Lower leg skin (tissue), 4 donors: Measurements from ENCODE around the gene CTXN2. TPM values are rescaled to one million over a fixed set of nuclear protein-coding genes. Genes with fewer than 3 reads are reported as not detected.

Experiments used
- DNase-seq, 2 donors: peaks; one replicate each; pipeline ENCODE4 v3.0.0-alpha.2; 2019; ENCODE audit warnings: low spot score in 2 of 2
- H3K4me3 ChIP-seq: fragments of 200-600 bp; sonication (generic); 2 replicates; pipeline ENCODE4 v1.5.1; 2017; ENCODE audit warnings: mild to moderate bottlenecking, low read depth; ENCODE audit not compliant: poor library complexity, severe bottlenecking
- CTCF ChIP-seq, 3 donors: fragments of 450-650 bp; IDR thresholded peaks; one replicate each; pipeline ENCODE4 v1.5.1; 2016; ENCODE audit warnings: antibody characterized with exemption in 3 of 3, mild to moderate bottlenecking in 3 of 3, moderate library complexity in 2 of 3
- POLR2A ChIP-seq, 2 donors: fragments of 450-650 bp; IDR thresholded peaks; one replicate each; pipeline ENCODE4 v1.6.1; 2016 to 2017; ENCODE audit warnings: antibody characterized with exemption in 2 of 2, mild to moderate bottlenecking in 1 of 2, moderate library complexity in 1 of 2
- WGBS, 2 donors: methylation state at CpG; one replicate each; pipeline ENCODE4 v1.1.5; 2018; 5-methylcytosine and 5-hydroxymethylcytosine counted together
- intact Hi-C: fragments of 100-400 bp; cut with DNase I; formaldehyde crosslinking; loops from one replicate; pipeline ENCODE4 v1.15.0; 2023; ENCODE audit warnings: low total_unique reads
- total RNA-seq, 4 donors: library from RNA; depleted of rRNA; stranded (reverse); fragments of >200 nt; gene quantifications; one replicate each; pipeline ENCODE4 v1.1.0, GENCODE V29; 2016

The CTXN2 gene
- total RNA-seq, result not detected

GRCh38 chr15:48191574-48192225 lies at the start of gene CTXN2:
Gene CTXN2, plus strand, starts transcription at chr15:48191665. Its CDS starts 9,636 bp downstream, at chr15:48201301.
- no peak for DNase-seq
- 8 to 14% methylated on average over 31 of the region's 31 CpGs for WGBS, 2 donors
- H3K4me3 ChIP-seq, result no peak within 1 kb of the TSS
- TF ChIP-seq CTCF (IDR thresholded peaks at IDR 0.05), result no peak
- no peak for TF ChIP-seq POLR2A (IDR thresholded peaks at IDR 0.05)
- intact Hi-C loops, result no loop called here

DNA sequence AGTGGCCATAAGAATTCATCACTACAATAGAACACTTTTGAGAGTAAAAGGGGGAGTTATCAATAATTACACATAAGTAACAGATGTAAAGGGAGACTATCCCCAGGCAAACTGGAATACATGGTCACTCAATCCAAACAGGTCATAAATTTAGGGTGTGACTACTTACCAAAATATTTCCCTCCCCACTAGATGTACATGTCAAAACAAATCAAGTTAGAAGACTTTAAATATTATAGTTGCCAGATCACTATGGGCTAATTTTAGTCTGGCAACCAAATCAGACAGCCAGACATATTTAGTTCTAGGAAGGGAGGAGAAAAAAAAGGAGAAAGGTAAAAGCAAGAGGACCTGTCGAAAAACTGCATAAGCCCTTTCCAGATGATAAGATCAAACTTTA lies 47.6 kb upstream of the CTXN2 start:
- TF ChIP-seq POLR2A (IDR thresholded peaks at IDR 0.05) (no peak), CTCF (IDR thresholded peaks at IDR 0.05) (no peak)
- no peak for DNase-seq
- 56 to 63% methylated on average over 1 of the region's 1 CpG for WGBS, 2 donors
- no peak overlapping the region for H3K4me3 ChIP-seq
- intact Hi-C loops, result no loop called here

GRCh38 chr15:48144889-48145288 lies 46.6 kb upstream of the CTXN2 start:
- H3K4me3 ChIP-seq, result no peak overlapping the region
- DNase-seq, result no peak
- 52 to 55% methylated on average over 1 of the region's 1 CpG for WGBS, 2 donors
- intact Hi-C loops, result no loop called here
- TF ChIP-seq CTCF (IDR thresholded peaks at IDR 0.05), result no peak
- no peak for TF ChIP-seq POLR2A (IDR thresholded peaks at IDR 0.05)

DNA sequence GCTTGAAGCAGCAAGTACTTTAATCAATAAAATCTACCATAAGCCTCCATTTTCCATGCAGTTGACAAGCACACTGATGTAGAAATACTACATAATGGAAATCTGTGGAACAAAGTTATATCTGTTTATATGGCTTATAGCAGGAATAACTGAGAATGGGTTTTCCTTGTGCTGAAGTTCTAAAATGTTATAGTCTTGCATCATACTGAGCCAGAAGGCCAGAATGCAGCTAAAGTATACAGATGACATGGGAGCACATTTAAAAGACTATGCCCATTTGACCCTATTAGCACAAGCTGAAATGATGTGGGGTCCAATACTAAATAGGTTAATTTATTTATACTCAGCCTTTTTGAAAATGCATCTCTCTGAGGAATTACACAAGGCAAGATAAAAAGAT lies 45.5 kb upstream of the CTXN2 start:
- no peak for DNase-seq
- TF ChIP-seq CTCF (IDR thresholded peaks at IDR 0.05) (no peak), POLR2A (IDR thresholded peaks at IDR 0.05) (no peak)
- H3K4me3 ChIP-seq, result no peak overlapping the region
- intact Hi-C loops, result no loop called here

- no peak for DNase-seq
- TF ChIP-seq POLR2A (IDR thresholded peaks at IDR 0.05), result no peak
- TF ChIP-seq CTCF (IDR thresholded peaks at IDR 0.05), result no peak
- H3K4me3 ChIP-seq, result no peak overlapping the region
- intact Hi-C loops, result no loop called here
Measured at GRCh38 chr15:48147358-48147757, 44.1 kb upstream of the CTXN2 start.

GRCh38 chr15:48149858-48150257 lies 41.6 kb upstream of the CTXN2 start:
- intact Hi-C loops, result no loop called here
- DNase-seq, result no peak
- 83 to 90% methylated on average over 4 of the region's 4 CpGs for WGBS, 2 donors
- H3K4me3 ChIP-seq, result no peak overlapping the region
- no peak for TF ChIP-seq POLR2A (IDR thresholded peaks at IDR 0.05)
- TF ChIP-seq CTCF (IDR thresholded peaks at IDR 0.05), result no peak
